ENCODE measurements around the gene ZNF594.

- no peak for TF ChIP-seq CTCF (conservative IDR thresholded peaks at IDR 0.05; ENCODE audit: low read length)
- no peak for TF ChIP-seq EZH2phosphoT487 (IDR thresholded peaks at IDR 0.05; ENCODE audit: borderline replicate concordance)
These were observed 19.8 kb upstream of the ZNF594 start for GRCh38 chr17:5211458-5211857.

Measured in Loucy (cell line).